ENCODE measurements around the gene ACAD8.

GRCh38 chr11:134246678-134247077, 6.7 kb upstream of the ACAD8 start:
- TF ChIP-seq CTCF (IDR thresholded peaks at IDR 0.05) (no peak), POLR2A (IDR thresholded peaks at IDR 0.05) (no peak)
